ENCODE measurements around the gene MEGF8. TPM values are rescaled to one million over a fixed set of nuclear protein-coding genes. Genes with fewer than 3 reads are reported as not detected.

The MEGF8 gene
- total RNA-seq, 1 experiment from 2014 or later = 7.7 TPM

DNA sequence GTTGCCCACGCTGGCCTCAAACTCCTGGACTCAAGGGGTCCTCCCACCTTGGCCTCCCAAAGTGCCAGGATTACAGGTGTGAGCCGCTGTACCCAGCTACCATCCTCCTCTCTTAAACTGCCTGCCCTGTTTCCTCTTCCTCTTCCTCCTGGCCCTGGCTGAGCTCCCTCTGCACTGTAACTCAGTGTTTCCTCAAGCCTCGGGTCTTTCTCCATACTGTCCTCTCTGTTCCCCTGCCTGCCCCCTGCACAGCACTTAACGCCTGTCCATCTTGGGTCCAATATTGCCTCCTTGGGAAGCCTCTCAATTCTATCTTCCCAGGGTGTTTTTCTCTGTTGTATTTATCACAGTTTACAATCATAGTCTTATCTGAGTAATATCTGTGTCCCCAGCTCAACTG lies 95.7 kb downstream of the MEGF8 start:
- no peak overlapping the region for H2AFZ ChIP-seq (ENCODE audit: low read length)
- no peaks in the 10 kb centered on the region for H3F3A ChIP-seq (ENCODE audit: low read length, unreplicated experiment)
- H3K9me3 ChIP-seq (ENCODE audit: low read length) = no peaks in the 10 kb centered on the region
- peaks cover 28% of the 10 kb centered on the region for H3K4me1 ChIP-seq (ENCODE audit: insufficient read depth, low read length)
- no peak overlapping the region for H3K9ac ChIP-seq (ENCODE audit: low read length)
- H3K79me2 ChIP-seq (ENCODE audit: low read length) = no peaks in the 10 kb centered on the region
- H3K4me2 ChIP-seq (ENCODE audit: low read length) = no peak overlapping the region
- no peaks in the 10 kb centered on the region for H3K27me3 ChIP-seq (ENCODE audit: low read length)
- intact Hi-C loops (cut with micrococcal nuclease) = no loop called here
- ATAC-seq (no peak), DNase-seq (no peak)
- no TSS peak for BruUV-seq (replicated peaks)
- H3K9me2 ChIP-seq (replicated peaks; ENCODE audit: low read length) = no peaks in the 10 kb centered on the region
- H3K27ac ChIP-seq (ENCODE audit: low read length) = no peak overlapping the region
- no peak overlapping the region for H3K4me3 ChIP-seq (ENCODE audit: low read length)
- ChIA-PET CTCF (no interaction called here), POLR2A (ENCODE audit: unreplicated experiment) (no interaction called here)
- TF ChIP-seq EZH2 (IDR thresholded peaks at IDR 0.05; ENCODE audit: low read length, unreplicated experiment) = no peak
- TF ChIP-seq, protein P1, sequence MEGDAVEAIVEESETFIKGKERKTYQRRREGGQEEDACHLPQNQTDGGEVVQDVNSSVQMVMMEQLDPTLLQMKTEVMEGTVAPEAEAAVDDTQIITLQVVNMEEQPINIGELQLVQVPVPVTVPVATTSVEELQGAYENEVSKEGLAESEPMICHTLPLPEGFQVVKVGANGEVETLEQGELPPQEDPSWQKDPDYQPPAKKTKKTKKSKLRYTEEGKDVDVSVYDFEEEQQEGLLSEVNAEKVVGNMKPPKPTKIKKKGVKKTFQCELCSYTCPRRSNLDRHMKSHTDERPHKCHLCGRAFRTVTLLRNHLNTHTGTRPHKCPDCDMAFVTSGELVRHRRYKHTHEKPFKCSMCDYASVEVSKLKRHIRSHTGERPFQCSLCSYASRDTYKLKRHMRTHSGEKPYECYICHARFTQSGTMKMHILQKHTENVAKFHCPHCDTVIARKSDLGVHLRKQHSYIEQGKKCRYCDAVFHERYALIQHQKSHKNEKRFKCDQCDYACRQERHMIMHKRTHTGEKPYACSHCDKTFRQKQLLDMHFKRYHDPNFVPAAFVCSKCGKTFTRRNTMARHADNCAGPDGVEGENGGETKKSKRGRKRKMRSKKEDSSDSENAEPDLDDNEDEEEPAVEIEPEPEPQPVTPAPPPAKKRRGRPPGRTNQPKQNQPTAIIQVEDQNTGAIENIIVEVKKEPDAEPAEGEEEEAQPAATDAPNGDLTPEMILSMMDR (conservative IDR thresholded peaks at IDR 0.05; ENCODE audit: low read depth, low read length) = no peak
- TF ChIP-seq EZH2phosphoT487 (IDR thresholded peaks at IDR 0.05; ENCODE audit: borderline replicate concordance, low read length) = no peak
- no peaks in the 10 kb centered on the region for H4K20me1 ChIP-seq (ENCODE audit: low read length)
- no peaks in the 10 kb centered on the region for H3K36me3 ChIP-seq (ENCODE audit: low read depth, low read length)

DNA sequence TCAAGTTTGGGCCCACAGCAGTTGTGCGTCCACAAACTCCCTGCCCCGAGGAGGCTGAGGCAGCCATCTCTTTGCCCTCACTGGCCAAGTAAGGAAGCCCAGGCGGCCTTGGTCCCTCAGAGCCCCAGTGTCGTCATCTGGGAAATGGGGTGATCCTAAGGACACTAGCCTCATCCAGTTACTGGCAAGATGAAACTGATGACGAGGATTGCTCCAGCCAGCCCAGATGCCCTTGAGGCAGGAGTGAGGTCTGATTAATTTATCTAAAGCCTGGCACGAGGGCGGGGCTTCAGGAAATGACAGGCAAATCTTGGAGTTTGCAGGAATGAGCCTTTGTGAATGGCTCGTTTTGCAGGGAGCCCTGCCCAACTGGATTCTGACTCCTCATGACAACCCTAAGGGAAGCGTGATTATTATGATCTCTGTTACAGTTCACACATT lies 96.2 kb downstream of the MEGF8 start:
- Histone ChIP-seq H3K79me2 (ENCODE audit: low read length) (no peaks in the 10 kb centered on the region), H3K9me3 (ENCODE audit: low read length) (no peaks in the 10 kb centered on the region), H4K20me1 (ENCODE audit: low read length) (no peaks in the 10 kb centered on the region), H3K27me3 (ENCODE audit: low read length) (no peaks in the 10 kb centered on the region), H3K4me1 (ENCODE audit: insufficient read depth, low read length) (peaks cover 28% of the 10 kb centered on the region), H3K4me2 (ENCODE audit: low read length) (no peak overlapping the region), H2AFZ (ENCODE audit: low read length) (no peak overlapping the region), H3K9me2 (replicated peaks; ENCODE audit: low read length) (no peaks in the 10 kb centered on the region), H3K36me3 (ENCODE audit: low read depth, low read length) (no peaks in the 10 kb centered on the region), H3K9ac (ENCODE audit: low read length) (no peak overlapping the region), H3K27ac (ENCODE audit: low read length) (no peak overlapping the region), H3F3A (ENCODE audit: low read length, unreplicated experiment) (no peaks in the 10 kb centered on the region), H3K4me3 (ENCODE audit: low read length) (no peak overlapping the region)
- intact Hi-C loops (cut with micrococcal nuclease) = no loop called here
- TF ChIP-seq, protein P1 (conservative IDR thresholded peaks at IDR 0.05; ENCODE audit: low read depth, low read length) = no peak
- TF ChIP-seq EZH2 (IDR thresholded peaks at IDR 0.05; ENCODE audit: low read length, unreplicated experiment) (no peak), EZH2phosphoT487 (IDR thresholded peaks at IDR 0.05; ENCODE audit: borderline replicate concordance, low read length) (no peak)
- no TSS peak for BruUV-seq (replicated peaks)
- peak; percentile 49 for DNase-seq
- ChIA-PET CTCF (no interaction called here), POLR2A (ENCODE audit: unreplicated experiment) (no interaction called here)
- ATAC-seq = no peak

DNA sequence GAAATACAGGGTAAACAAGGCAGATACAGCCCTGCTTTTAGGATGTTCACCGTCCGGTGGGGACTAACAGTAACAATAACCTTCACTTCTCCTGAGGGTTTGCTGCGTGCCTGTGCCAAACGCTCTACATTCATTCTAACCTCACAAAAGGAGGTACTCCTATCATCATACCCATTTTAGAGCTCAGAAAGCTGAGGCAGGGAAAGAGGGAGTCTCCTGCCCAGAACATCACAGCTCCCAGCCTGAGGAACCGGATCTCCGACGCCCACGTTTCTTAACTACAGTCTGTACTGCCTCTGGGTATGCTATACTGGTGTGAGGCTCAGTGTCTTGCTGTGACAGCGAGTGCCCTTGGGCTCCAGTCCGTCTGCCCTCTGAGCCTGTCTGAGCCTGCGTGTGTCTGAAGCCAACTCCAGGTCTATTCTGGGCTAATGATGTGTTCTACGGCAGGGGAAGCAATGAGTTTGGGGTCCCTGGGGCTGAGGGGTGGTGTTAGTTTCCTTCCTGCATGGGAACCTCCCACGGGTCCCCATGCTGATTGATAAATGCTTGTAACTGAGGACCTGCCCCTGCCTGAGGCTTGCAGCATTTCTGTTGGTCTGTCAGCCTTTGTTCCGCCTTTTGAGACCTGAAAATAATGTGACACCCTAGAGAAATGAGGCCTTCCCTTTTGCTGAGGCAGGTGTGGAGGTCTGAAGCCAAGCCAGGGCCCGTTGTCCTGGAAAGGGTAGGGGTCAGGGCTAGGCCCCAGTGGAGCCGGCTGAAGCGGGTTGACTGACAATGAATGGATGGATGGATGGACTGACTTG lies 96.9 kb downstream of the MEGF8 start:
- H3K27ac ChIP-seq (ENCODE audit: low read length) = no peak overlapping the region
- H3K9me2 ChIP-seq (replicated peaks; ENCODE audit: low read length) = no peaks in the 10 kb centered on the region
- no peak overlapping the region for H3K9ac ChIP-seq (ENCODE audit: low read length)
- TF ChIP-seq EZH2phosphoT487 (IDR thresholded peaks at IDR 0.05; ENCODE audit: borderline replicate concordance, low read length) (no peak), EZH2 (IDR thresholded peaks at IDR 0.05; ENCODE audit: low read length, unreplicated experiment) (no peak)
- TF ChIP-seq, protein P1 (conservative IDR thresholded peaks at IDR 0.05; ENCODE audit: low read depth, low read length) = no peak
- H2AFZ ChIP-seq (ENCODE audit: low read length) = 0 out of 2 replicates have a peak overlapping the region, but pooled peaks have one; percentile 96
- ATAC-seq (no peak), DNase-seq (no peak)
- POLR2A ChIA-PET (ENCODE audit: unreplicated experiment) = no interaction called here
- H3F3A ChIP-seq (ENCODE audit: low read length, unreplicated experiment) = no peaks in the 10 kb centered on the region
- BruUV-seq (replicated peaks) = no TSS peak
- H3K27me3 ChIP-seq (ENCODE audit: low read length) = no peaks in the 10 kb centered on the region
- CTCF ChIA-PET = no interaction called here
- H3K36me3 ChIP-seq (ENCODE audit: low read depth, low read length) = no peaks in the 10 kb centered on the region
- no peaks in the 10 kb centered on the region for H4K20me1 ChIP-seq (ENCODE audit: low read length)
- H3K79me2 ChIP-seq (ENCODE audit: low read length) = no peaks in the 10 kb centered on the region
- H3K4me3 ChIP-seq (ENCODE audit: low read length) = peak overlapping the region; percentile 72; the same call in 1 of the 2 replicates
- H3K4me1 ChIP-seq (ENCODE audit: insufficient read depth, low read length) = peaks cover 28% of the 10 kb centered on the region
- peak overlapping the region; percentile 86 for H3K4me2 ChIP-seq (ENCODE audit: low read length)
- no peaks in the 10 kb centered on the region for H3K9me3 ChIP-seq (ENCODE audit: low read length)
- intact Hi-C loops (cut with micrococcal nuclease) = no loop called here
